H1 (cell line): ENCODE data around the gene MARCHF9. TPM values are rescaled to one million over a fixed set of nuclear protein-coding genes. Genes with fewer than 3 reads are reported as not detected.
A peak's percentile ranks its signal among the peaks of the same experiment; 100 is the strongest.

Experiments
- CTCF ChIA-PET: fragments of 300-600 bp; sonication (Branson Sonifier 250); formaldehyde crosslinking; loops from one replicate; lab custom pipeline; 2021; ENCODE audit not compliant: partially characterized antibody; lab: Charles Lee
- POLR2A ChIA-PET: fragments of 300-600 bp; sonication (Branson Sonifier 250); formaldehyde crosslinking; loops from one replicate; lab custom pipeline; 2021; ENCODE audit warnings: inconsistent platforms; ENCODE audit not compliant: partially characterized antibody; lab: Charles Lee
- DNase-seq, 2 experiments: peaks; one replicate each; pipeline versions ENCODE4 v3.0.0 to v3.0.0-alpha.2; 2010 to 2022; ENCODE audit warnings: low spot score in 2 of 2, low read depth in 1 of 2, mixed read lengths in 1 of 2
- FAIRE-seq: peaks from 2 replicates; lab custom pipeline; 2011; peaks lifted over from hg19 to GRCh38; lab: Jason Lieb, UNC
- H2AFZ ChIP-seq: 2 replicates; pipeline ENCODE4 v1.8.1; 2012; ENCODE audit warnings: low read length, inconsistent platforms
- H2AK5ac ChIP-seq: 2 replicates; pipeline ENCODE4 v1.6.1; 2013; ENCODE audit warnings: low read depth, low read length
- H2BK120ac ChIP-seq: replicated peaks from 2 replicates; pipeline ENCODE3; 2013; ENCODE audit warnings: low read depth, low read length, inconsistent platforms
- H2BK12ac ChIP-seq: 2 replicates; pipeline ENCODE4 v1.6.1; 2013; ENCODE audit warnings: low read depth, low read length
- H2BK15ac ChIP-seq: 2 replicates; pipeline ENCODE4 v1.6.1; 2013; ENCODE audit warnings: low read length
- H2BK20ac ChIP-seq: 2 replicates; pipeline ENCODE4 v1.6.1; 2013; ENCODE audit warnings: low read length
- H2BK5ac ChIP-seq: 2 replicates; pipeline ENCODE4 v1.6.1; 2013; ENCODE audit warnings: low read depth, low read length
- H3K14ac ChIP-seq: 2 replicates; pipeline ENCODE4 v1.6.1; 2013; ENCODE audit warnings: inconsistent platforms; ENCODE audit not compliant: insufficient read length
- H3K18ac ChIP-seq: 2 replicates; pipeline ENCODE4 v1.6.1; 2013; ENCODE audit warnings: low read length; ENCODE audit errors: extremely low read depth
- H3K23ac ChIP-seq: 2 replicates; pipeline ENCODE4 v1.6.1; 2013; ENCODE audit warnings: inconsistent platforms; ENCODE audit not compliant: insufficient read length
- H3K23me2 ChIP-seq: 2 replicates; pipeline ENCODE4 v1.6.1; 2013; ENCODE audit warnings: low read depth, low read length
- H3K27ac ChIP-seq: 2 replicates; pipeline ENCODE4 v1.6.1; 2011; ENCODE audit warnings: low read depth, low read length, inconsistent platforms
- H3K27me3 ChIP-seq, 4 experiments: replicated peaks in 1 of 4; 1 replicate in 1 of 4; 2 replicates in 3 of 4; pipeline versions ENCODE4 v1.6.1 to v1.8.1; 2011 to 2013; ENCODE audit warnings: low read length in 3 of 4, mild to moderate bottlenecking in 3 of 4, inconsistent platforms in 2 of 4, mixed read lengths in 2 of 4, moderate library complexity in 1 of 4; ENCODE audit not compliant: control insufficient read depth in 3 of 4, insufficient read depth in 3 of 4; ENCODE audit errors: extremely low read depth in 1 of 4
- H3K36me3 ChIP-seq, 4 experiments: 2 replicates each; pipeline versions ENCODE4 v1.6.1 to v1.8.1; 2011 to 2013; ENCODE audit warnings: mild to moderate bottlenecking in 4 of 4, low read length in 3 of 4, moderate library complexity in 2 of 4, control low read depth in 1 of 4, inconsistent platforms in 1 of 4; ENCODE audit not compliant: insufficient read depth in 4 of 4, control insufficient read depth in 2 of 4
- H3K4ac ChIP-seq: replicated peaks from 2 replicates; pipeline ENCODE3; 2013; ENCODE audit warnings: low read length, low read depth, mixed read lengths, inconsistent platforms; ENCODE audit not compliant: insufficient read length
- H3K4me1 ChIP-seq, 4 experiments: replicated peaks in 1 of 4; 1 replicate in 1 of 4; 2 replicates in 3 of 4; pipeline versions ENCODE4 v1.6.1 to v1.8.1; 2011 to 2013; ENCODE audit warnings: low read length in 3 of 4, inconsistent platforms in 2 of 4, mixed read lengths in 1 of 4; ENCODE audit not compliant: insufficient read depth in 4 of 4, control insufficient read depth in 3 of 4
- H3K4me2 ChIP-seq, 2 experiments: 2 replicates each; pipeline versions ENCODE4 v1.6.1 to v1.8.1; 2011 to 2013; ENCODE audit warnings: low read depth in 2 of 2, low read length in 2 of 2, control low read depth in 1 of 2, inconsistent platforms in 1 of 2, mild to moderate bottlenecking in 1 of 2; ENCODE audit not compliant: insufficient read depth in 1 of 2
- H3K4me3 ChIP-seq, 4 experiments: fragments of 200-600, 300-600 bp in 1 of 4; sonication (generic), shearing (Covaris generic), sonication (Bioruptor Twin) in 1 of 4; 2 replicates each; pipeline versions ENCODE4 v1.5.1 to v1.8.1; 2011 to 2016; ENCODE audit warnings: low read length in 4 of 4, low read depth in 3 of 4, control low read depth in 2 of 4, inconsistent platforms in 2 of 4, mild to moderate bottlenecking in 2 of 4, mixed read lengths in 1 of 4, moderate library complexity in 1 of 4; ENCODE audit not compliant: insufficient read depth in 2 of 4; ENCODE audit errors: extremely low read depth in 1 of 4
- H3K56ac ChIP-seq: replicated peaks from 2 replicates; pipeline ENCODE3; 2013; ENCODE audit warnings: low read depth, mild to moderate bottlenecking, mixed read lengths, low read length, inconsistent platforms; ENCODE audit not compliant: insufficient read length
- H3K79me1 ChIP-seq: 2 replicates; pipeline ENCODE4 v1.6.1; 2013; ENCODE audit warnings: low read depth, low read length, control low read depth
- H3K79me2 ChIP-seq, 2 experiments: 2 replicates each; pipeline versions ENCODE4 v1.6.1 to v1.8.1; 2012 to 2013; ENCODE audit warnings: low read length in 2 of 2, mild to moderate bottlenecking in 2 of 2, inconsistent platforms in 1 of 2; ENCODE audit not compliant: insufficient read depth in 2 of 2, control insufficient read depth in 1 of 2
- H3K9ac ChIP-seq, 4 experiments: replicated peaks in 1 of 4; 1 replicate in 1 of 4; 2 replicates in 3 of 4; pipeline versions ENCODE4 v1.6.1 to v1.8.1; 2011 to 2013; ENCODE audit warnings: low read depth in 3 of 4, low read length in 3 of 4, control low read depth in 2 of 4, mild to moderate bottlenecking in 2 of 4, moderate library complexity in 2 of 4, inconsistent platforms in 1 of 4; ENCODE audit errors: extremely low read depth in 1 of 4
- H3K9me3 ChIP-seq, 2 experiments: 2 replicates each; pipeline versions ENCODE4 v1.6.1 to v1.8.1; 2012 to 2013; ENCODE audit warnings: mild to moderate bottlenecking in 2 of 2, moderate library complexity in 2 of 2, control low read depth in 1 of 2, inconsistent platforms in 1 of 2, low read depth in 1 of 2, low read length in 1 of 2, mixed read lengths in 1 of 2; ENCODE audit not compliant: insufficient read depth in 2 of 2
- H4K20me1 ChIP-seq, 2 experiments: replicated peaks in 1 of 2; 2 replicates each; pipeline versions ENCODE3 to v1.8.1; 2011 to 2013; ENCODE audit warnings: inconsistent platforms in 2 of 2, low read length in 2 of 2, mild to moderate bottlenecking in 1 of 2; ENCODE audit not compliant: insufficient read depth in 2 of 2, control insufficient read depth in 1 of 2
- H4K5ac ChIP-seq: 2 replicates; pipeline ENCODE4 v1.6.1; 2013; ENCODE audit warnings: low read length, low read depth, mixed read lengths, inconsistent platforms; ENCODE audit not compliant: insufficient read length
- H4K8ac ChIP-seq: 2 replicates; pipeline ENCODE4 v1.8.0; 2013; ENCODE audit warnings: mild to moderate bottlenecking, moderate library complexity, low read length, inconsistent platforms; ENCODE audit not compliant: insufficient read depth; ENCODE audit errors: extremely low read depth
- H4K91ac ChIP-seq: replicated peaks from 2 replicates; pipeline ENCODE3; 2013; ENCODE audit warnings: low read length, mixed read lengths, inconsistent platforms; ENCODE audit not compliant: insufficient read length
- ASH2L ChIP-seq: fragments of 200-600, 300-600 bp; sonication (generic); IDR thresholded peaks from one replicate; pipeline ENCODE4 v1.7.1; 2017; ENCODE audit warnings: low read length
- BRCA1 ChIP-seq: IDR thresholded peaks from 2 replicates; pipeline ENCODE4 v1.6.1; 2012; ENCODE audit warnings: low read depth, low read length, improper control_type of control experiment
- EZH2 ChIP-seq: fragments of 200-600 bp; sonication (generic); IDR thresholded peaks from 2 replicates; pipeline ENCODE4 v1.7.1; 2012; ENCODE audit warnings: low read depth, mild to moderate bottlenecking, moderate library complexity, low read length, inconsistent platforms; ENCODE audit not compliant: severe bottlenecking
- FOSL1 ChIP-seq: IDR thresholded peaks from 2 replicates; pipeline ENCODE4 v1.6.1; 2011; ENCODE audit warnings: mild to moderate bottlenecking, low read depth, low read length, moderate library complexity; ENCODE audit not compliant: insufficient read depth
- JUND ChIP-seq: IDR thresholded peaks from 2 replicates; pipeline ENCODE4 v1.6.1; 2011; ENCODE audit warnings: mild to moderate bottlenecking, improper control_type of control experiment, low read length
- KDM5A ChIP-seq: fragments of 200-600 bp; IDR thresholded peaks from 2 replicates; pipeline ENCODE4 v1.7.1; 2012; ENCODE audit warnings: mild to moderate bottlenecking, low read length, inconsistent platforms, mixed read lengths
- SAP30 ChIP-seq: fragments of 300-600 bp; sonication (generic); IDR thresholded peaks from 2 replicates; pipeline ENCODE4 v1.7.1; 2012; ENCODE audit warnings: low read length, moderate library complexity, mild to moderate bottlenecking, inconsistent platforms; ENCODE audit not compliant: insufficient read depth, insufficient replicate concordance
- SIRT6 ChIP-seq: IDR thresholded peaks from one replicate; pipeline ENCODE4 v1.7.1; 2012; ENCODE audit warnings: low read length, inconsistent platforms
- SIX5 ChIP-seq: IDR thresholded peaks from 2 replicates; pipeline ENCODE4 v1.6.1; 2011; ENCODE audit warnings: mild to moderate bottlenecking, low read depth, low read length
- SUZ12 ChIP-seq: fragments of 200-600 bp; sonication (generic); IDR thresholded peaks from 2 replicates; pipeline ENCODE4 v1.6.1; 2012; ENCODE audit warnings: mild to moderate bottlenecking, inconsistent platforms, low read length, moderate library complexity, mixed read lengths
- TBP ChIP-seq: IDR thresholded peaks from 2 replicates; pipeline ENCODE4 v1.6.1; 2011; ENCODE audit warnings: low read depth, low read length, improper control_type of control experiment
- ZNF274 ChIP-seq: IDR thresholded peaks from 2 replicates; pipeline ENCODE4 v1.7.0; 2012; ENCODE audit warnings: low read length, borderline replicate concordance; ENCODE audit errors: extremely low read depth
- WGBS, 2 experiments: shearing (Covaris generic) in 1 of 2; methylation state at CpG; one replicate each; pipeline versions ENCODE4 v1.1.6 to v1.1.7; 2013 to 2015; ENCODE audit warnings: low lambda C conversion rate in 2 of 2, mixed read lengths in 2 of 2, inconsistent platforms in 1 of 2, low coverage in 1 of 2, missing lambda C conversion rate in 1 of 2; ENCODE audit not compliant: insufficient replicate concordance in 2 of 2, insufficient coverage in 1 of 2, insufficient read length in 1 of 2; ENCODE audit errors: extremely low coverage in 1 of 2, missing lambda C conversion rate in 1 of 2; 5-methylcytosine and 5-hydroxymethylcytosine counted together
- polyA plus RNA-seq, 7 experiments: library from polyadenylated mRNA; depleted of rRNA in 3 of 7; stranded (reverse) in 5 of 7; unstranded in 2 of 7; fragments of >200 nt in 5 of 7; fragments of 200-250 nt in 2 of 7; gene quantifications; 1 replicate in 5 of 7; 2 replicates in 1 of 7; 4 replicates in 1 of 7; pipeline versions ENCODE4 v1.2.1 to v1.2.3, GENCODE V29; 2011 to 2013; ENCODE audit warnings: missing spikeins in 2 of 7, mixed read lengths in 2 of 7
- total RNA-seq: library from RNA; stranded (reverse); fragmentation: NEBNext Ultra II Directional; extraction: Animal tissue kit (Norgen Biotek cat#: 25700); gene quantifications from 2 replicates; pipeline ENCODE4 v1.2.1, GENCODE V29; 2021
- TF ChIP-seq, protein P1 (sequence below): IDR thresholded peaks from 2 replicates; pipeline ENCODE4 v1.6.1; 2011; ENCODE audit warnings: low read length, improper control_type of control experiment

Gene MARCHF9
- total and polyA plus RNA-seq, 2 of the 8 experiments (the other 6 are each of a cell fraction or from before 2014, with no cell fraction given): 6.4 to 7.8 TPM

DNA sequence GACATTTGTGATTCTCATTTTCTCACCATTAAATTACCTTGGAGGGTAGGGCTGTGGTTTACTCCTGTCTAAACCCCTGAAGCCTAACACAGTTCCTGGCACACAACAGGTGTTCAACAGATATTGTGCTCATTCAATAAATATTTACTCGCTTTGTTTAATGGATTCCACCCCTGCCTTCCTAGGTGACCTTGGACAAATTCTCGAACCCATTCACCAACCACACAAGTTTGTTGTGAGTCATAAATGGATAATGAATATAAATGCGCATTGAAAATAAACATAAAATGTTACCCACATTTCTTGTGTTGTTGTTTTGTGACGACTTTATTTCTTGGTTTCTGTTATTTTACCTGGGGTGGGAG is 27.3 kb downstream of the MARCHF9 start:
- DNase-seq (no peak), FAIRE-seq (no peak)
- H3K4me2 ChIP-seq: no peak overlapping the region; a peak in 1 of 4 replicates
- H2AK5ac ChIP-seq: no peak overlapping the region
- H3K18ac ChIP-seq: no peak overlapping the region
- peaks cover 2% of the 10 kb centered on the region; the same call in 1 of the 2 replicates for H3K23me2 ChIP-seq
- WGBS, 2 experiments: 36% methylated on average over 4 of the region's 4 CpGs; no CpG with 5 or more reads in 1 of the 2 experiments
- H2BK12ac ChIP-seq: no peak overlapping the region
- H4K20me1 ChIP-seq: peaks cover 0 to 2% of the 10 kb centered on the region in 2 experiments
- ChIA-PET POLR2A (interaction anchor here (1.3 to 2.8 kb wide), 6 partner anchors 10 to 64 kb away, joined by 4 to 22 read pairs (median 8); partner anchors contain the start of genes CTDSP2, CYP27B1, EEF1AKMT3 and METTL1), CTCF (interaction anchor here (0.9 to 4.7 kb wide), 13 partner anchors 11 to 202 kb away, joined by 3 to 28 read pairs (median 5); partner anchors contain the start of gene CYP27B1)
- H4K5ac ChIP-seq: no peak overlapping the region
- peaks cover 4 to 23% (median 13%) of the 10 kb centered on the region in 4 experiments; a peak in 7 of 8 replicates for H3K36me3 ChIP-seq
- H4K8ac ChIP-seq: no peak overlapping the region
- no peaks in the 10 kb centered on the region for H3K79me1 ChIP-seq
- no peaks in the 10 kb centered on the region for H3K4me1 ChIP-seq
- no peak overlapping the region for H3K4ac ChIP-seq
- no peak overlapping the region for H2BK120ac ChIP-seq
- H3K79me2 ChIP-seq: peaks cover 0 to 16% of the 10 kb centered on the region in 2 experiments; a peak in 2 of 4 replicates
- no peaks in the 10 kb centered on the region for H3K27me3 ChIP-seq
- H2BK20ac ChIP-seq: no peak overlapping the region
- H2BK15ac ChIP-seq: no peak overlapping the region
- peak overlapping the region in 1 of 4 experiments; percentile 99; a peak in 3 of 8 replicates for H3K4me3 ChIP-seq
- H3K27ac ChIP-seq: no peak overlapping the region
- no peak overlapping the region for H3K9ac ChIP-seq
- no peak overlapping the region for H2AFZ ChIP-seq
- no peak overlapping the region for H2BK5ac ChIP-seq
- no peak overlapping the region for H3K23ac ChIP-seq
- no peak overlapping the region for H3K56ac ChIP-seq
- H4K91ac ChIP-seq: no peak overlapping the region
- H3K9me3 ChIP-seq: no peaks in the 10 kb centered on the region
- no peak overlapping the region for H3K14ac ChIP-seq
- TF ChIP-seq SIRT6 (no peak), TBP (no peak), FOSL1 (no peak), SAP30 (no peak), KDM5A (no peak), SUZ12 (no peak), EZH2 (no peak), SIX5 (no peak), JUND (no peak), ZNF274 (no peak), ASH2L (no peak), BRCA1 (no peak)
- TF ChIP-seq, protein P1, sequence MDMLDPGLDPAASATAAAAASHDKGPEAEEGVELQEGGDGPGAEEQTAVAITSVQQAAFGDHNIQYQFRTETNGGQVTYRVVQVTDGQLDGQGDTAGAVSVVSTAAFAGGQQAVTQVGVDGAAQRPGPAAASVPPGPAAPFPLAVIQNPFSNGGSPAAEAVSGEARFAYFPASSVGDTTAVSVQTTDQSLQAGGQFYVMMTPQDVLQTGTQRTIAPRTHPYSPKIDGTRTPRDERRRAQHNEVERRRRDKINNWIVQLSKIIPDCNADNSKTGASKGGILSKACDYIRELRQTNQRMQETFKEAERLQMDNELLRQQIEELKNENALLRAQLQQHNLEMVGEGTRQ: no peak
